Uterus (tissue), 2 donors: ENCODE measurements around the gene NEBL.

ENCODE experiments used
- POLR2A ChIP-seq, 2 donors: fragments of 450-650 bp; IDR thresholded peaks; one replicate each; pipeline ENCODE4 v1.6.1; 2016; ENCODE audit warnings: antibody characterized with exemption in 2 of 2, mild to moderate bottlenecking in 1 of 2, moderate library complexity in 1 of 2
- TF ChIP-seq, protein P1 (sequence below), 4 experiments: fragments of 200-600 bp in 2 of 4; fragments of 450-650 bp in 2 of 4; sonication (generic) in 2 of 4; IDR thresholded peaks; one replicate each; pipeline ENCODE4 v1.5.1; 2016 to 2019; ENCODE audit warnings: antibody characterized with exemption in 4 of 4, mild to moderate bottlenecking in 2 of 4, moderate library complexity in 1 of 4

DNA sequence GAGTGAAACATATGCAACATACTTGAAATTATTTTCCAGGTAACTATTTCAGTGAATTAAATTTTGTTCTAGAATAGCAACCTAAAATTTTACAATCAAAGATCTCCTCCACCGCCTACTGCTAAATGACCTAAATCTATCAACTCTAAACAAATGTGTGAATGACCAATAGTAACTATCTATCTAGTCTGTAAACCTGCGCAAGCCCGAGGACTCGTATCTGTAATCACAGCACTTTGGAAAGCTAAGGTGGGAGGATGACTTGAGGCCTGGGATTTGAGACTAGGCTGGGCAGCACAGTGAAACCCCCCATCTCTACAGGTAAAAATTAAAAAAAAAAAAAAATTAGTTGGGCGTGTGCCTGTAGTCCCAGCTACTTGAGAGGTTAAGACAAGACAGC, 83.0 kb downstream of the NEBL start:
- no peak for TF ChIP-seq POLR2A (IDR thresholded peaks at IDR 0.05)
- TF ChIP-seq, protein P1, sequence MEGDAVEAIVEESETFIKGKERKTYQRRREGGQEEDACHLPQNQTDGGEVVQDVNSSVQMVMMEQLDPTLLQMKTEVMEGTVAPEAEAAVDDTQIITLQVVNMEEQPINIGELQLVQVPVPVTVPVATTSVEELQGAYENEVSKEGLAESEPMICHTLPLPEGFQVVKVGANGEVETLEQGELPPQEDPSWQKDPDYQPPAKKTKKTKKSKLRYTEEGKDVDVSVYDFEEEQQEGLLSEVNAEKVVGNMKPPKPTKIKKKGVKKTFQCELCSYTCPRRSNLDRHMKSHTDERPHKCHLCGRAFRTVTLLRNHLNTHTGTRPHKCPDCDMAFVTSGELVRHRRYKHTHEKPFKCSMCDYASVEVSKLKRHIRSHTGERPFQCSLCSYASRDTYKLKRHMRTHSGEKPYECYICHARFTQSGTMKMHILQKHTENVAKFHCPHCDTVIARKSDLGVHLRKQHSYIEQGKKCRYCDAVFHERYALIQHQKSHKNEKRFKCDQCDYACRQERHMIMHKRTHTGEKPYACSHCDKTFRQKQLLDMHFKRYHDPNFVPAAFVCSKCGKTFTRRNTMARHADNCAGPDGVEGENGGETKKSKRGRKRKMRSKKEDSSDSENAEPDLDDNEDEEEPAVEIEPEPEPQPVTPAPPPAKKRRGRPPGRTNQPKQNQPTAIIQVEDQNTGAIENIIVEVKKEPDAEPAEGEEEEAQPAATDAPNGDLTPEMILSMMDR (IDR thresholded peaks at IDR 0.05) = no peak
